ENCODE data around the gene PRSS56.

Gene PRSS56

GRCh38 chr2:232504438-232504837 lies 15.8 kb upstream of the PRSS56 start:
- Histone ChIP-seq H2BK5ac (ENCODE audit: low read depth, low read length, poor library complexity, severe bottlenecking) (no peak overlapping the region), H2BK120ac (ENCODE audit: low read depth, low read length) (no peak overlapping the region), H3K18ac (ENCODE audit: low read depth in 1 of 2, low read length in 2 of 2) (no peak overlapping the region), H4K8ac (ENCODE audit: low read length) (no peak overlapping the region), H3K4me2 (ENCODE audit: low read length, poor library complexity, severe bottlenecking) (no peak overlapping the region), H2BK15ac (ENCODE audit: low read depth, poor library complexity, severe bottlenecking) (no peak overlapping the region), H3K36me3 (ENCODE audit: control insufficient read depth in 1 of 2, insufficient read depth in 2 of 2, low read depth in 1 of 2, low read length in 2 of 2) (no peaks in the 10 kb centered on the region), H3K4me3 (ENCODE audit: insufficient read depth in 1 of 2, low read depth in 1 of 2, low read length in 2 of 2) (no peak overlapping the region), H3K23ac (ENCODE audit: low read length in 2 of 2) (no peak overlapping the region), H3K27ac (ENCODE audit: low read length, poor library complexity, severe bottlenecking) (no peak overlapping the region), H3K14ac (ENCODE audit: low read length in 2 of 2) (no peak overlapping the region), H3K9me3 (ENCODE audit: control insufficient read depth, low read length) (no peaks in the 10 kb centered on the region), H2AK5ac (ENCODE audit: low read length, severe bottlenecking) (no peak overlapping the region), H3K4me1 (ENCODE audit: control insufficient read depth, insufficient read depth, low read depth, low read length) (peaks cover 13% of the 10 kb centered on the region), H3K27me3 (ENCODE audit: control insufficient read depth in 1 of 2, insufficient read depth in 1 of 2, low read length in 2 of 2) (peaks cover 79 to 88% of the 10 kb centered on the region in 2 experiments), H3K79me1 (replicated peaks; ENCODE audit: low read length, poor library complexity, severe bottlenecking) (no peaks in the 10 kb centered on the region), H2BK12ac (ENCODE audit: low read length in 2 of 2) (no peak overlapping the region), H3K9ac (ENCODE audit: low read length) (no peak overlapping the region), H2AFZ (ENCODE audit: low read depth, low read length) (no peak overlapping the region), H4K91ac (ENCODE audit: low read length) (no peak overlapping the region), H3K4ac (ENCODE audit: low read depth in 1 of 2, low read length in 2 of 2) (no peak overlapping the region)
- no peak for DNase-seq
- 80% methylated on average over 2 of the region's 2 CpGs for WGBS

- Histone ChIP-seq H2AFZ (ENCODE audit: low read depth, low read length) (no peak overlapping the region), H2BK120ac (ENCODE audit: low read depth, low read length) (no peak overlapping the region), H2BK5ac (ENCODE audit: low read depth, low read length, poor library complexity, severe bottlenecking) (no peak overlapping the region), H3K4me3 (ENCODE audit: insufficient read depth in 1 of 2, low read depth in 1 of 2, low read length in 2 of 2) (no peak overlapping the region), H3K9me3 (ENCODE audit: control insufficient read depth, low read length) (no peaks in the 10 kb centered on the region), H3K79me1 (replicated peaks; ENCODE audit: low read length, poor library complexity, severe bottlenecking) (no peaks in the 10 kb centered on the region), H3K36me3 (ENCODE audit: control insufficient read depth in 1 of 2, insufficient read depth in 2 of 2, low read depth in 1 of 2, low read length in 2 of 2) (no peaks in the 10 kb centered on the region), H2BK12ac (ENCODE audit: low read length in 2 of 2) (no peak overlapping the region), H3K9ac (ENCODE audit: low read length) (no peak overlapping the region), H4K8ac (ENCODE audit: low read length) (no peak overlapping the region), H3K4ac (ENCODE audit: low read depth in 1 of 2, low read length in 2 of 2) (no peak overlapping the region), H2BK15ac (ENCODE audit: low read depth, poor library complexity, severe bottlenecking) (no peak overlapping the region), H3K4me2 (ENCODE audit: low read length, poor library complexity, severe bottlenecking) (no peak overlapping the region), H4K91ac (ENCODE audit: low read length) (no peak overlapping the region), H3K4me1 (ENCODE audit: control insufficient read depth, insufficient read depth, low read depth, low read length) (peaks cover 13% of the 10 kb centered on the region), H3K14ac (ENCODE audit: low read length in 2 of 2) (no peak overlapping the region), H2AK5ac (ENCODE audit: low read length, severe bottlenecking) (no peak overlapping the region), H3K23ac (ENCODE audit: low read length in 2 of 2) (no peak overlapping the region), H3K27me3 (ENCODE audit: control insufficient read depth in 1 of 2, insufficient read depth in 1 of 2, low read length in 2 of 2) (peaks cover 70 to 81% of the 10 kb centered on the region in 2 experiments), H3K18ac (ENCODE audit: low read depth in 1 of 2, low read length in 2 of 2) (no peak overlapping the region), H3K27ac (ENCODE audit: low read length, poor library complexity, severe bottlenecking) (no peak overlapping the region)
- no peak for DNase-seq
- WGBS: 20% methylated on average over 10 of the region's 10 CpGs
These were observed 14.3 kb upstream of the PRSS56 start for GRCh38 chr2:232505856-232506255.

GRCh38 chr2:232506709-232507108 lies 13.5 kb upstream of the PRSS56 start:
- no peak overlapping the region for H3K23ac ChIP-seq (ENCODE audit: low read length in 2 of 2)
- WGBS: 73% methylated on average over 4 of the region's 4 CpGs

GRCh38 chr2:232508251-232508650 lies 11.9 kb upstream of the PRSS56 start:
- Histone ChIP-seq H3K23ac (ENCODE audit: low read length in 2 of 2) (no peak overlapping the region), H2AFZ (ENCODE audit: low read depth, low read length) (no peak overlapping the region), H3K27ac (ENCODE audit: low read length, poor library complexity, severe bottlenecking) (no peak overlapping the region), H3K18ac (ENCODE audit: low read depth in 1 of 2, low read length in 2 of 2) (no peak overlapping the region), H4K91ac (ENCODE audit: low read length) (no peak overlapping the region), H3K79me1 (replicated peaks; ENCODE audit: low read length, poor library complexity, severe bottlenecking) (no peaks in the 10 kb centered on the region), H4K8ac (ENCODE audit: low read length) (no peak overlapping the region), H3K4me3 (ENCODE audit: insufficient read depth in 1 of 2, low read depth in 1 of 2, low read length in 2 of 2) (no peak overlapping the region), H3K4me1 (ENCODE audit: control insufficient read depth, insufficient read depth, low read depth, low read length) (peaks cover 4% of the 10 kb centered on the region), H3K27me3 (ENCODE audit: control insufficient read depth in 1 of 2, insufficient read depth in 1 of 2, low read length in 2 of 2) (peaks cover 74 to 81% of the 10 kb centered on the region in 2 experiments), H3K14ac (ENCODE audit: low read length in 2 of 2) (no peak overlapping the region), H2BK12ac (ENCODE audit: low read length in 2 of 2) (no peak overlapping the region), H2BK5ac (ENCODE audit: low read depth, low read length, poor library complexity, severe bottlenecking) (no peak overlapping the region), H3K9me3 (ENCODE audit: control insufficient read depth, low read length) (no peaks in the 10 kb centered on the region), H2AK5ac (ENCODE audit: low read length, severe bottlenecking) (no peak overlapping the region), H3K36me3 (ENCODE audit: control insufficient read depth in 1 of 2, insufficient read depth in 2 of 2, low read depth in 1 of 2, low read length in 2 of 2) (no peaks in the 10 kb centered on the region), H3K9ac (ENCODE audit: low read length) (no peak overlapping the region), H3K4ac (ENCODE audit: low read depth in 1 of 2, low read length in 2 of 2) (no peak overlapping the region), H3K4me2 (ENCODE audit: low read length, poor library complexity, severe bottlenecking) (no peak overlapping the region), H2BK120ac (ENCODE audit: low read depth, low read length) (no peak overlapping the region), H2BK15ac (ENCODE audit: low read depth, poor library complexity, severe bottlenecking) (no peak overlapping the region)
- DNase-seq: no peak
- WGBS: 81% methylated on average over 7 of the region's 7 CpGs

More at GRCh38 chr2:232506709-232507108, 13.5 kb upstream of the PRSS56 start:
- Histone ChIP-seq H2BK120ac (ENCODE audit: low read depth, low read length) (no peak overlapping the region), H2BK15ac (ENCODE audit: low read depth, poor library complexity, severe bottlenecking) (no peak overlapping the region), H3K18ac (ENCODE audit: low read depth in 1 of 2, low read length in 2 of 2) (no peak overlapping the region), H3K4me2 (ENCODE audit: low read length, poor library complexity, severe bottlenecking) (no peak overlapping the region), H4K91ac (ENCODE audit: low read length) (no peak overlapping the region), H2BK12ac (ENCODE audit: low read length in 2 of 2) (no peak overlapping the region), H3K4me3 (ENCODE audit: insufficient read depth in 1 of 2, low read depth in 1 of 2, low read length in 2 of 2) (no peak overlapping the region), H3K27me3 (ENCODE audit: control insufficient read depth in 1 of 2, insufficient read depth in 1 of 2, low read length in 2 of 2) (peaks cover 69 to 79% of the 10 kb centered on the region in 2 experiments), H3K4ac (ENCODE audit: low read depth in 1 of 2, low read length in 2 of 2) (no peak overlapping the region), H4K8ac (ENCODE audit: low read length) (no peak overlapping the region), H3K14ac (ENCODE audit: low read length in 2 of 2) (no peak overlapping the region), H2AK5ac (ENCODE audit: low read length, severe bottlenecking) (no peak overlapping the region), H3K27ac (ENCODE audit: low read length, poor library complexity, severe bottlenecking) (no peak overlapping the region), H3K9ac (ENCODE audit: low read length) (no peak overlapping the region), H3K4me1 (ENCODE audit: control insufficient read depth, insufficient read depth, low read depth, low read length) (peaks cover 13% of the 10 kb centered on the region), H3K9me3 (ENCODE audit: control insufficient read depth, low read length) (no peaks in the 10 kb centered on the region), H3K36me3 (ENCODE audit: control insufficient read depth in 1 of 2, insufficient read depth in 2 of 2, low read depth in 1 of 2, low read length in 2 of 2) (no peaks in the 10 kb centered on the region), H2BK5ac (ENCODE audit: low read depth, low read length, poor library complexity, severe bottlenecking) (no peak overlapping the region), H2AFZ (ENCODE audit: low read depth, low read length) (no peak overlapping the region), H3K79me1 (replicated peaks; ENCODE audit: low read length, poor library complexity, severe bottlenecking) (no peaks in the 10 kb centered on the region)
- DNase-seq: no peak
